K562 (cell line): Measurements from ENCODE around the gene ETV2. TPM values are rescaled to one million over a fixed set of nuclear protein-coding genes. Genes with fewer than 3 reads are reported as not detected.

Experiments
- CTBP1 ChIP-seq: fragments of 450-650 bp; IDR thresholded peaks from 2 replicates; pipeline ENCODE4 v1.6.1; 2016; ENCODE audit warnings: borderline replicate concordance
- DEAF1 ChIP-seq: fragments of 450-650 bp; formaldehyde crosslinking; IDR thresholded peaks from 2 replicates; pipeline ENCODE4 v1.4.0; 2020; ENCODE audit warnings: mild to moderate bottlenecking, moderate library complexity
- DIDO1 ChIP-seq: fragments of 450-650 bp; IDR thresholded peaks from 2 replicates; pipeline ENCODE4 v1.6.1; 2016; ENCODE audit warnings: low read depth, missing biosample characterization, missing genetic modification characterization
- EP300 ChIP-seq: IDR thresholded peaks from 2 replicates; pipeline ENCODE4 v1.6.1; 2012; ENCODE audit warnings: low read length, improper control_type of control experiment
- FOS ChIP-seq: IDR thresholded peaks from 3 replicates; pipeline ENCODE4 v1.6.1; 2011; ENCODE audit not compliant: insufficient read length; ENCODE audit errors: extremely low read depth
- FOSL1 ChIP-seq: fragments of 200-800 bp; sonication (Bioruptor generic); conservative IDR thresholded peaks from 2 replicates; pipeline ENCODE4 v1.6.1; 2016; ENCODE audit warnings: missing genetic modification characterization, missing compliant biosample characterization
- GATAD2A ChIP-seq: fragments of 450-650 bp; IDR thresholded peaks from 2 replicates; pipeline ENCODE4 v1.6.1; 2017
- GTF2A2 ChIP-seq: IDR thresholded peaks from 2 replicates; pipeline ENCODE4 v1.6.1; 2016; ENCODE audit warnings: mild to moderate bottlenecking, missing genetic modification characterization, missing compliant biosample characterization
- HMGXB4 ChIP-seq: sonication (generic); formaldehyde crosslinking; IDR thresholded peaks from 2 replicates; pipeline ENCODE4 v1.8.1; 2023; ENCODE audit warnings: mild to moderate bottlenecking, missing genetic modification reagents
- MAZ ChIP-seq, 2 experiments: fragments of 450-650 bp in 1 of 2; sonication (generic) in 1 of 2; formaldehyde crosslinking; IDR thresholded peaks in 1 of 2; conservative IDR thresholded peaks in 1 of 2; 2 replicates each; pipeline versions ENCODE4 v1.4.0 to v1.5.0; 2020; ENCODE audit warnings: mild to moderate bottlenecking in 1 of 2, missing genetic modification reagents in 1 of 2
- MECOM ChIP-seq: fragments of 250-450 bp; sonication (Bioruptor Pico); IDR thresholded peaks from 2 replicates; pipeline ENCODE4 v1.8.0; 2022; ENCODE audit warnings: inconsistent platforms
- MEIS2 ChIP-seq: fragments of 450-650 bp; IDR thresholded peaks from 2 replicates; pipeline ENCODE4 v1.6.1; 2014; ENCODE audit warnings: mild to moderate bottlenecking; ENCODE audit not compliant: partially characterized antibody
- PHB2 ChIP-seq: fragments of 450-650 bp; IDR thresholded peaks from 2 replicates; pipeline ENCODE4 v1.6.1; 2017; ENCODE audit warnings: low read depth
- POLR2A ChIP-seq: fragments of 450-650 bp; conservative IDR thresholded peaks from 2 replicates; pipeline ENCODE4 v1.6.1; 2016
- POLR2AphosphoS2 ChIP-seq: IDR thresholded peaks from 2 replicates; pipeline ENCODE4 v1.6.1; 2012; ENCODE audit warnings: low read length, improper control_type of control experiment
- PTBP1 ChIP-seq: fragments of 200-400 bp; formaldehyde crosslinking; IDR thresholded peaks from 2 replicates; pipeline ENCODE4 v1.6.1; 2017; ENCODE audit warnings: low read depth, low read length
- SIX5 ChIP-seq, 2 experiments: IDR thresholded peaks; 2 replicates each; pipeline ENCODE4 v1.6.1; 2011; ENCODE audit warnings: low read length in 2 of 2, borderline replicate concordance in 1 of 2, low read depth in 1 of 2, mild to moderate bottlenecking in 1 of 2, moderate library complexity in 1 of 2; ENCODE audit not compliant: insufficient read depth in 1 of 2
- SPI1 ChIP-seq: IDR thresholded peaks from 2 replicates; pipeline ENCODE4 v1.6.1; 2011; ENCODE audit warnings: low read depth, low read length, control low read depth, borderline replicate concordance
- STAG1 ChIP-seq: sonication (generic); formaldehyde crosslinking; IDR thresholded peaks from 2 replicates; pipeline ENCODE4 v1.5.0; 2020; ENCODE audit warnings: missing genetic modification reagents, borderline replicate concordance
- TAF7 ChIP-seq: fragments of 450-650 bp; IDR thresholded peaks from 2 replicates; pipeline ENCODE4 v1.6.1; 2016; ENCODE audit warnings: missing genetic modification characterization, missing compliant biosample characterization
- ZBTB12 ChIP-seq: fragments of 250-450 bp; sonication (Bioruptor Pico); IDR thresholded peaks from 2 replicates; pipeline ENCODE4 v1.4.0; 2020
- ZBTB17 ChIP-seq: fragments of 450-650 bp; formaldehyde crosslinking; IDR thresholded peaks from 2 replicates; pipeline ENCODE4 v1.4.0; 2020; ENCODE audit warnings: mild to moderate bottlenecking
- ZEB2 ChIP-seq: fragments of 450-650 bp; IDR thresholded peaks from 2 replicates; pipeline ENCODE4 v1.6.1; 2016
- ZFP36 ChIP-seq: fragments of 150-350 bp; IDR thresholded peaks from 2 replicates; pipeline ENCODE4 v1.6.1; 2018; ENCODE audit warnings: low read length, low read depth; ENCODE audit not compliant: partially characterized antibody
- ZKSCAN3 ChIP-seq: fragments of 250-450 bp; sonication (Bioruptor Pico); IDR thresholded peaks from 2 replicates; pipeline ENCODE4 v1.4.0; 2020
- ZNF232 ChIP-seq: sonication (generic); formaldehyde crosslinking; IDR thresholded peaks from 2 replicates; pipeline ENCODE4 v1.8.0; 2022; ENCODE audit warnings: mild to moderate bottlenecking, missing genetic modification reagents
- polyA plus RNA-seq, 8 experiments: library from polyadenylated mRNA; depleted of rRNA in 4 of 8; stranded (reverse) in 5 of 8; unstranded in 3 of 8; fragments of >200 nt; fragmentation: Nextera tagmentation in 2 of 8; fragmentation: Illumina TruSeq in 1 of 8; extraction: Ambion mirVana in 2 of 8; extraction: Trizol in 1 of 8; gene quantifications; 2 replicates each; pipeline versions ENCODE4 v1.2.1 to v1.2.3, GENCODE V29; 2011 to 2014; ENCODE audit warnings: inconsistent platforms in 1 of 8, missing spikeins in 1 of 8
- total RNA-seq, 7 experiments: library from RNA; depleted of rRNA in 6 of 7; stranded (reverse); fragments of >200 nt in 6 of 7; fragmentation: Illumina TruSeq in 2 of 7; extraction: Trizol in 2 of 7; gene quantifications; 2 replicates each; pipeline versions ENCODE4 v1.2.1 to v1.2.3, GENCODE V29; 2011 to 2021; ENCODE audit warnings: low replicate concordance in 1 of 7

Gene ETV2
- total and polyA plus RNA-seq, 9 of the 15 experiments (the other 6 are each of a cell fraction or from before 2014, with no cell fraction given): 0.11 to 3.7 (median 0.55) TPM

- TF ChIP-seq STAG1 (CRISPR knock-in tag) (no peak), MAZ (CRISPR knock-in tag; conservative IDR thresholded peaks at IDR 0.05 in 1 of 2, IDR thresholded peaks at IDR 0.05 in 1 of 2) (peak; percentile 82 to 95), FOSL1 (tag) (no peak; the same call in 1 of the 2 replicates), EP300 (no peak), ZKSCAN3 (CRISPR knock-in tag) (no peak), ZBTB12 (no peak), ZFP36 (no peak), PTBP1 (0 out of 2 replicates have a peak, but pooled peaks have one; percentile 43), DIDO1 (no peak), FOS (no peak), GTF2A2 (tag) (no peak), DEAF1 (CRISPR knock-in tag) (0 out of 2 replicates have a peak, but pooled peaks have one; percentile 24), MEIS2 (no peak), PHB2 (no peak), GATAD2A (0 out of 2 replicates have a peak, but pooled peaks have one; percentile 68), TAF7 (tag) (no peak), SPI1 (no peak), SIX5 (IDR thresholded peaks at IDR 0.05; ENCODE audit: borderline replicate concordance in 1 of 2, insufficient read depth in 1 of 2, low read depth in 1 of 2, low read length in 2 of 2) (peak; percentile 20 to 38; a peak in 2 of 4 replicates), MECOM (CRISPR knock-in tag) (no peak), ZEB2 (no peak), POLR2A (peak; percentile 86), HMGXB4 (CRISPR knock-in tag) (0 out of 2 replicates have a peak, but pooled peaks have one; percentile 79), ZNF232 (CRISPR knock-in tag) (peak; percentile 97), CTBP1 (peak; percentile 92), ZBTB17 (CRISPR knock-in tag) (peak; percentile 82), POLR2AphosphoS2 (peak; percentile 52; the same call in 1 of the 2 replicates)
These were observed 2.0 kb downstream of the ETV2 start (continued) for GRCh38 chr19:35643255-35644205.
